Dendritic cell treated with granulocyte-macrophage colony-stimulating factor and Interleukin-4, amounts not matched to agents 40 ng/mL and 50 ng/mL, for 4 days (primary cell): ENCODE data around the gene CDRT15.
"Not testable (repeated sequence)": the region's sequence is repeated elsewhere in the genome, so short reads cannot be mapped to it uniquely, and the experiment has no call there.

ENCODE experiments used
- H3K27ac Mint-ChIP-seq: one replicate; pipeline ENCODE4 v1.8.0; 2022; ENCODE audit warnings: mild to moderate bottlenecking, mixed read lengths
- H3K27me3 Mint-ChIP-seq: one replicate; pipeline ENCODE4 v1.8.0; 2022; ENCODE audit warnings: mild to moderate bottlenecking, mixed read lengths
- H3K36me3 Mint-ChIP-seq: one replicate; pipeline ENCODE4 v1.8.0; 2022; ENCODE audit warnings: low read depth, mixed read lengths
- H3K4me1 Mint-ChIP-seq: one replicate; pipeline ENCODE4 v1.8.0; 2022; ENCODE audit warnings: low read depth, mixed read lengths
- H3K4me3 Mint-ChIP-seq: one replicate; pipeline ENCODE4 v1.8.0; 2022; ENCODE audit warnings: mild to moderate bottlenecking, moderate library complexity, mixed read lengths
- H3K9me3 Mint-ChIP-seq: one replicate; pipeline ENCODE4 v1.8.0; 2022; ENCODE audit warnings: mixed read lengths
- intact Hi-C: fragments of 100-400 bp; cut with micrococcal nuclease; formaldehyde crosslinking; loops from one replicate; pipeline ENCODE4 v1.15.0; 2022

Gene CDRT15

DNA sequence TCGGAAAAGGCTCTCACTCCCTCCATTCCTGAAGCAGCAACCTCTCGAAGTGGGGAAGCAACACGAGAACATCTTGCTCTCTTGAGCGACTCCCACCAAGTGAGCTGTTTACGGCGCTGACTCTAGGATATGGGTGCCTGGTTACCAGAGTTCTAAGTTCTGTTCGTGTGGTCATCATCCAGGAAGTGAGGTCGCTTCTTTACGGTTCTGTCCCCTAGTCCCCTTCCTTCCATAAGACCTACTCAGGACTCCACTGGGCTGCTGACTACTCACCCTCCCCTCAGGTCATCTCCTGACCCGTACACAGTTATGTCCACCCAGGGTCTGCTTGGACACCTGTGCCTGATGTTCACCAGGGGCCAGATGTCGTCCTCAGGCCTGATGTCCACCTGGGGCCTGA is at the start of gene CDRT15:
Gene CDRT15, minus strand, starts transcription at position 101 of the 400 bp plus-strand sequence. Its CDS starts 29 bp downstream, at position 72.
- H3K9me3 Mint-ChIP-seq, H3K27me3 Mint-ChIP-seq, intact Hi-C loops, H3K4me3 Mint-ChIP-seq, H3K36me3 Mint-ChIP-seq, H3K27ac Mint-ChIP-seq, H3K4me1 Mint-ChIP-seq: not testable (repeated sequence)

DNA sequence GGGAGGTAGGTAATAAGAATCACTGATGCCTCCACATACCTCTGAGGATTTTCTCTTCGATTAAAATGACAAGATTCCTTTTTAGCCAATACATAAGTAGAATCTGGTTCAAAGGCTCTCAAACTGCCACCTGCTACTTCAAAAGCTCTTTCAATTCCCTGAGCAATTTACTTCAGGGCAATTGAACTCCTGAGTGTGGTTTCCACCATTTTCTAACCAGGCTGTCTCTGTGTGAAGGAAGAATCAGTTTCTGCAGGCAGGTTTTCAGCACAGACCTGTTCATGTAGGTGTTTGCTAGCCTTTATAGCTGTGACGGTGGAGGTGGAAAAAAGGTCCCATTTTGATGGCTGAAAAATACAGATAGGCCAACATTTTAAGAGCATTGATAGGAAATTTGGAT is 46.1 kb upstream of the CDRT15 start:
- H3K9me3 Mint-ChIP-seq = no peaks in the 10 kb centered on the region
- no peak overlapping the region for H3K4me3 Mint-ChIP-seq
- H3K4me1 Mint-ChIP-seq = no peaks in the 10 kb centered on the region
- intact Hi-C loops = no loop called here
- peaks cover 2% of the 10 kb centered on the region for H3K27me3 Mint-ChIP-seq
- no peaks in the 10 kb centered on the region for H3K36me3 Mint-ChIP-seq
- no peak overlapping the region for H3K27ac Mint-ChIP-seq

DNA sequence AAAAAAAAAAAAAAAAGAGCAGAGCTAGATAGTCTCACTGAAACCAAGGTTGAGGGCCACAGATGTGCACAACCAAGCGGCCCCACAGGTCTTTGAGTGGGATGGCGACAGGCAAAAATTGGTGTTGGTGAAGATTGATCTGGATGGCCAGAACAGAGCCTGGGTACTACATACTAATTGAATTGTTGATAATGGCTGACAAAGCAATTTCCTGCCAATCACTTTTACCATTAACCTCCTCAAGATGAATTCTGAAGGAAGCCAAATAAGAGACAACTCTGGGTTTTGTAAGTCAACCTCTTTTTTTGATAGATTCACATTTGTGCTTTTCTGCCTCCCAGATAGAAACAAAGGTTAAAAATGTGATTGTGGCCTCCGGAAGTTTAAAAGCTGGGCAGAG is 44.9 kb upstream of the CDRT15 start:
- H3K4me3 Mint-ChIP-seq = no peak overlapping the region
- no peak overlapping the region for H3K27ac Mint-ChIP-seq
- H3K27me3 Mint-ChIP-seq = peaks cover 2% of the 10 kb centered on the region
- intact Hi-C loops = no loop called here
- no peaks in the 10 kb centered on the region for H3K4me1 Mint-ChIP-seq
- no peaks in the 10 kb centered on the region for H3K36me3 Mint-ChIP-seq
- H3K9me3 Mint-ChIP-seq = no peaks in the 10 kb centered on the region

DNA sequence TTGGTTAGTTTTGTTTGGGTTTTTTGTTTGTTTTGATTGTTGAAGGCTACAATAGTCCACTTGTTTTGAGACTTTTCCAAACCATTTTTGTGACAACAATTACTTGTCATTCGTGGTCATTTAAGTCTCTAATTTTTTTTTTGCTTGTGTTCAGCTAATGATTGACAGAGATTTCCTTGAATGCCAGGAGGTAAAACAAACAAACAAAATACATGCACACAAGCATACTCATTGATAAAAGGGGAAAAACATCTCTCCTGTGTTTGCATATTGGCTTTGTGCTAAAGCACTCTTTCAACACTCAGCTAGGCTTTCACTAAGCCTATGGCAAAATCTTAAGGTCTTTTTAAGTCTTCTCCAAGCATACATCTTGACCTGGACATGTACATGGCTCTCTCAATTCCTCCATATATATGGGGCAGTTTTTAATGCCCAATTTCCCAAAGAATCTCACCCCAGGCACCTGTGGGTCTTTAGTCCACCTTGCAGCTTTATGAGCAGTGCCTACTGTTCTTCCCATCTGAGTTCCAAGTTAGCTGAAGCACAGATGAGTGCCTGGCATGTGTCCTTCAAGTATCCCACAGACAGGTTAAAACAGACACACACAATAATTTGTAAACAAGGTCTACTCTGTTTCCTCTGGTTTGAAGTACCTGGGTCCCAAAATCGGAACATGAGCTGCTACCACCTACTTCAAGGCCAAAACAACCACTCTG is 40.0 kb upstream of the CDRT15 start:
- intact Hi-C loops = no loop called here
- H3K9me3 Mint-ChIP-seq = no peaks in the 10 kb centered on the region
- H3K4me1 Mint-ChIP-seq = no peaks in the 10 kb centered on the region
- no peaks in the 10 kb centered on the region for H3K27me3 Mint-ChIP-seq
- no peaks in the 10 kb centered on the region for H3K36me3 Mint-ChIP-seq
- H3K4me3 Mint-ChIP-seq = no peak overlapping the region
- no peak overlapping the region for H3K27ac Mint-ChIP-seq

DNA sequence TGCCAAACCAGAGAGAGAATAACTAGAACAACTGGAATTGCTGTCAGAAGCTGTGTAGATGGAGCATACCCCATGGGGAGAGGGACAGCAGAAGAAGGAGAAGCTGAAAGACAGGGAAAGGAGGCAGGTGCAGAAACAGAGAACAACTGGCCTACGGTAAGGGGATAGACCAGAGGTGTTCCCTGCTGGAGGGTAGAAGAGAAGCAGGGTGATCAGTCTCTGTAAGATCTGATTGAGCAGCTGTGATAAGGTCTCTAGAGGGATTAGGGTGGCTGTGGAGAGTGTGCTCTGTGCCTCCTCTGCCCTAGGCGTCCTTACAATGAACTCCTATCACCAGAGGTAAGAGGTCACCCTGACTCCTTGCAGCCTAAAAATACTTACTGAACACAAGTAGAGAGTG is 33.8 kb upstream of the CDRT15 start:
- no peaks in the 10 kb centered on the region for H3K36me3 Mint-ChIP-seq
- intact Hi-C loops = no loop called here
- peaks cover 3% of the 10 kb centered on the region for H3K27me3 Mint-ChIP-seq
- no peak overlapping the region for H3K27ac Mint-ChIP-seq
- no peak overlapping the region for H3K4me3 Mint-ChIP-seq
- no peaks in the 10 kb centered on the region for H3K9me3 Mint-ChIP-seq
- H3K4me1 Mint-ChIP-seq = no peaks in the 10 kb centered on the region

DNA sequence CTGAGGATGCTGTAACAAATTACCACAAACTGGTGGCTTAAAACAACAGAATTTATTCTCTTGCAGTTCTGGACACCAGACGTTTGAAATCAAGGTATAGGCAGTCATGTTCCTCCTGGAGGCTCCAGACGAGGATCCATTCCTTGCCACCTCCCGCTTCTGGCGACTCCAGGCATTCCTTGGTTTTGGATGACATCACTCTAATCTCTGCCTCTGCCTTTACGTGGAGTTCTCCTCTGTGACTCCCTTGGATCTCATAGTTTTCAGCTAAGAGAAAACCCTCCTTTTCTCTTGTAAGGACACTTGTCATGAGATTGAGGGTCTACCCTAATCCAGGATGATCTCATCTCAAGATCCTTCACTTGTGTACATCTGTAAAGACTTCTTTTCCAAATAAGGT is 32.8 kb upstream of the CDRT15 start:
- no peaks in the 10 kb centered on the region for H3K4me1 Mint-ChIP-seq
- no peaks in the 10 kb centered on the region for H3K36me3 Mint-ChIP-seq
- peaks cover 3% of the 10 kb centered on the region for H3K27me3 Mint-ChIP-seq
- no peak overlapping the region for H3K27ac Mint-ChIP-seq
- no peaks in the 10 kb centered on the region for H3K9me3 Mint-ChIP-seq
- no peak overlapping the region for H3K4me3 Mint-ChIP-seq
- intact Hi-C loops = no loop called here

DNA sequence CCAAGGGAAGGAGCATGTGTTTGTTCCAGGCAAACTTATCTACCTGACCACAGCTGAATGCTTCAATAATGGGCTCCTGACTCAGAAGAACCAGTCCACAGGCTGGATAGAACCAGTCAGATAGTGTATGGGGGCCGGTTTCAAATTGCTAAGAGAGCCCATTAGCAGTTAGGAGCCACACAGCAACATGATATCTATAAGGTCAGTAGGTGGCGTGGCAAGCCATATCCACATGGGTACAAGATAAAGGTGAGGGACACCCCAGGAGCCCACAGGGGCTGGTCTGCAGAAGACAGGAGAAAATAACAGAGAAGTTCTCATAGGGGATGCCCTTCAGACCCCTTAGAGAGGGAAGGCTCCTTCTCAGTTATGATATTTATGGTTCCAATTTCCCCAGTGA is 31.6 kb upstream of the CDRT15 start:
- no peaks in the 10 kb centered on the region for H3K36me3 Mint-ChIP-seq
- peaks cover 3% of the 10 kb centered on the region for H3K27me3 Mint-ChIP-seq
- no peaks in the 10 kb centered on the region for H3K9me3 Mint-ChIP-seq
- H3K4me1 Mint-ChIP-seq = no peaks in the 10 kb centered on the region
- intact Hi-C loops = no loop called here
- no peak overlapping the region for H3K27ac Mint-ChIP-seq
- H3K4me3 Mint-ChIP-seq = no peak overlapping the region

DNA sequence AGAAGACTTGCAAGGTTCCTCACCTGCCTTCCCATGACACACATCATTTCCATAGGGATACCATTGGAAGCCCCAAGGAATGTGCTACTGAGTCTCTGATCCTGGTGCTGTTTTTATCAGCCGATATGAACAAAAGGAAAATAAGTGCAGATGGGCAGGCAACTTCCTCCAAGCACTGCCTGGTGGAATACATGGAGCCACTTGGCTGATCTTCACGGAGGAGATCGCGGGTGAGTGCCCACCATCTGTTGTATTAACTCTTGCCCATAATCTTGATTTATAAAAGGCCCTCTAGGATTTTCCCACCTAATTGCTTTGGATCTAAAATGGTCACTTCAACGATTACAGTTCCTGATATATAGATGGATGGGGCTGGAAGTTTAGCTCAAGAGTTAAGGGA is 24.7 kb upstream of the CDRT15 start:
- H3K27ac Mint-ChIP-seq = no peak overlapping the region
- H3K4me3 Mint-ChIP-seq = no peak overlapping the region
- no peaks in the 10 kb centered on the region for H3K4me1 Mint-ChIP-seq
- no peaks in the 10 kb centered on the region for H3K36me3 Mint-ChIP-seq
- no peaks in the 10 kb centered on the region for H3K9me3 Mint-ChIP-seq
- intact Hi-C loops = no loop called here
- H3K27me3 Mint-ChIP-seq = no peaks in the 10 kb centered on the region

DNA sequence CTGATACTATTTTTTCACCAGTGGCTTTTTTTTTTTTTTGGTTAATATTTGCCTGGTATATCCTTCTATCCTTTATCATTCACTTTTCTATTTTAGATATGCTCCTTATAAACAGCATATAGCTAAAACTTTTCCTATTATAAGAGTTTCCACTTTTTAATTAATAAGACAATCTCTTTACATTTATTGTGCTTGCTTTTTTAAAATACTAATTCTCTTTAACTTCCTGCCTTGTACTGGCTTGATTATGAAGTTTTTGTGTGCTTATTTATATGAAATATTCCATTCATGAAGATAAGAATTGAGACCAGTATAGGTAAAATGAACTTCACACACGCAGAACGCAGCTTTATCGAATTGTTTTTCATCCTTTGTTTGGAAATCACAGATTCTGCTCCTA is 9.0 kb upstream of the CDRT15 start:
- H3K4me3 Mint-ChIP-seq = no peak overlapping the region
- no peaks in the 10 kb centered on the region for H3K4me1 Mint-ChIP-seq
- no peaks in the 10 kb centered on the region for H3K9me3 Mint-ChIP-seq
- H3K36me3 Mint-ChIP-seq = no peaks in the 10 kb centered on the region
- intact Hi-C loops = no loop called here
- H3K27me3 Mint-ChIP-seq = no peaks in the 10 kb centered on the region
- no peak overlapping the region for H3K27ac Mint-ChIP-seq

DNA sequence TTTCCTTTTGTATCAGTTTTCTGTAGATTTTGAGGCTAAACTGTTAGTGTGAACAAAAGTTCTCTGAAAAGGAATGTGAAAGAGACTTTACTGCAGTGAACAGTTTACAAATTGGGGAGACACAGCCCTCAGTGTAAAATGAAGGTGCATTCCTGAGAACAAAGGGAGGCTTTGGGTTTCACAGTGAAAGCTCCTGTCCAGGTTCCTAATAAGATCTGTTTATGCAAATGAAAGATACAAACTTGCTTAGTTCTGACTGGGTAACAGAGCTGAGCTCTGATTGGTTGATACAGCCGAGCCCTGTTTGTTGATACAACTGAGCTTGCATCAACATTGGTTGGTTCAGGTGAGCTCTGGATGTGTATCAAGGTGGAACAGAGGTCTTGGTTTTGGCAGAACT is 8.3 kb upstream of the CDRT15 start:
- H3K9me3 Mint-ChIP-seq = no peaks in the 10 kb centered on the region
- H3K4me3 Mint-ChIP-seq = no peak overlapping the region
- no peak overlapping the region for H3K27ac Mint-ChIP-seq
- H3K27me3 Mint-ChIP-seq = no peaks in the 10 kb centered on the region
- no peaks in the 10 kb centered on the region for H3K36me3 Mint-ChIP-seq
- intact Hi-C loops = no loop called here
- H3K4me1 Mint-ChIP-seq = no peaks in the 10 kb centered on the region

DNA sequence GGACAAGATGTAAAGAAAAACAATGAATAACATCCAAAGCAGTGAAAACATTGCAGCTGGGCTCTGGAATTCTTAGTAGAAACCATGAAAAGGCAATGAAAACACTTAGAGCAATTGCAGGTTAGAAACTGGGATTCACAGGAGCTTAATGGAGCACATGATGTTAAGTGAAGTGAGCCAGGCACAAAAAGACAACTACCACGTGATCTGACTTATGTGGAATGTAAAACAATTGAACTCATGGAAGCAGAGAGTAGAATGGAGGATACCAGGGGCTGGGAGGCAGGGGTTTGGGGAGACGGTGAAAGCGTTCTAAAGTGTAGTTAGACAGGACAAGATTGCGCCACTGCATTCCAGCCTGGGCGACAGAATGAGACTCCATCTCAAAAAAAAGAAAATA is 2.6 kb upstream of the CDRT15 start:
- H3K4me1 Mint-ChIP-seq, intact Hi-C loops, H3K27ac Mint-ChIP-seq, H3K27me3 Mint-ChIP-seq, H3K9me3 Mint-ChIP-seq, H3K36me3 Mint-ChIP-seq, H3K4me3 Mint-ChIP-seq: not testable (repeated sequence)

DNA sequence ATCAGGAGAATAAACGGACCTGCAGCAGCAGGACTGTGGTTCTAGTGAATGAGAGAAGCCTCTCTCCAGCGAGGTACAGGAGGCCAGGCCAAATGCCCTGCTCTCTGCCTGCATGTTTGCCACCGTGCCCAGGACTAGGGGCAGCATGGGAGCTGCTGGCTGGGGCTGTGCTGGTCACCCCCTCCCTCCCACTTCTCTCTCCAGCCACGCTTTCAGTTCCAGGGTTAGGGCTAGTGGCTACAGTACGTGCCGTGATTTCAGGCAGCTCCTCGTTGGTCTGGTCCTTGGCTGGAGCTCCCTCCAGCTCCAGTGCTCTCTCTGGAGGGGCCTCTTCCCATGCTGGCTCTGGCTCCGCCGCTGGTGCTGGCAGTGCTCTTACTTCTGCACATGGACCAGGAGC is 630 bp downstream of the CDRT15 start:
- not testable (repeated sequence) for H3K4me1 Mint-ChIP-seq, H3K9me3 Mint-ChIP-seq, H3K4me3 Mint-ChIP-seq

DNA sequence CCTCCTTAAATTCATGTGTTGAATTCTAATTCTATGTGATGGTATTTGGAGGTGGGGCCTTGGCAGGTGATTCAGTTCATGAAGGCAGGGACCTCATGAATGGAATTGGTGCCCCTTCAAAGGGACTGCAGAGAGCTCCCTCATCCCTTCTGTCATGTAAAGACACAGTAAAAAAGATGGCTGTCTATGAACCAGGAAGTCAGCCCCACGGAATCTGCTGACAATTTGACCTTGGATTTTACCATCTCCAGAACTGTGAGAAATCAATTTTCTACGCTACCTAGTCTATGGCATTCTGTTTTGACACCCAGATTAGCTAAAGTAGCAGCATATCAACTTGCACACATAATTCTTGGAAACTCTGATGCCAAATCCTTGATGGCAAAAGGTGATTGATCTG is 1.6 kb downstream of the CDRT15 start:
- H3K27me3 Mint-ChIP-seq, intact Hi-C loops: not testable (repeated sequence)

More for the DNA sequence above, 630 bp downstream of the CDRT15 start:
- H3K36me3 Mint-ChIP-seq, intact Hi-C loops, H3K27me3 Mint-ChIP-seq, H3K27ac Mint-ChIP-seq: not testable (repeated sequence)

DNA sequence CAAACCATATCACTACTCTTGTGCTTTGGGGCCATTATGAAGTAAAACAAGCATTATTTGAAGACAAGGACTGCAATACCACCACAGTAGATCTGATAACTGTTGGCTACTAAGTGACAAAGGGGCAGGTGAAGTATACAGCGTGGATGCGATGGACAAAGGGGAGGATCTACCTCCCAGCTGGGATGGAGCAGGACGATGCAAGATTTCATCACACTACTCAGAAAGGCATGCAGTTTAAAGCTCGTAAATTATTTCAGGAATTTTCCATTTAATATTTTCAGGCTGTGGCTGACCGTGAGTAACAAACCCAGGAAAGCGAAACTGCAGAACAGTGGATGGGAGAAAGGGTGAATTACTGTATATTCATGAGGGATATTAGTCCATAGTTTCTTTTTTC is 5.5 kb downstream of the CDRT15 start:
- H3K9me3 Mint-ChIP-seq, H3K27me3 Mint-ChIP-seq, intact Hi-C loops, H3K4me1 Mint-ChIP-seq, H3K4me3 Mint-ChIP-seq, H3K36me3 Mint-ChIP-seq, H3K27ac Mint-ChIP-seq: not testable (repeated sequence)

More for the DNA sequence above, 1.6 kb downstream of the CDRT15 start:
- not testable (repeated sequence) for H3K36me3 Mint-ChIP-seq, H3K4me1 Mint-ChIP-seq, H3K27ac Mint-ChIP-seq, H3K4me3 Mint-ChIP-seq, H3K9me3 Mint-ChIP-seq

DNA sequence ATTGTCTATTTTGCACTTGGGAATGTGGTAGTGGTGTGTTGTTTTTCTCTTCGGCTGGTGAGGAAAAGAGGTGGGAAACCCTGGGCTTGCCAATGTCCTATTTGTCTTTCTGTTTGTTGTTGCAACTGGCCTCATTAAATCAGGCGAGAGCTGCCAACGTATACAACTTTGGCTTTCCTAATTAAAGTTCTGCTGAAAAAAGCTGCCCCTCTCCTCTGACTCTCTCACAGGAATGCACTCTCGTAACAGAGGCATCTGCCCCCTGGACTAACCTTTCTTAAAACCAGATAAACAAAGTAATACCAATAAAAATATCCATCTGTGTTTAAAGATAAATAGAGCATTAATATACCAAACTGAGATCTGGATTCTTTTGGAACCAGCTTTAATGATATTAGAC is 7.8 kb downstream of the CDRT15 start:
- H3K27me3 Mint-ChIP-seq = peaks cover 5% of the 10 kb centered on the region
- no peaks in the 10 kb centered on the region for H3K4me1 Mint-ChIP-seq
- intact Hi-C loops = no loop called here
- H3K27ac Mint-ChIP-seq = no peak overlapping the region
- no peaks in the 10 kb centered on the region for H3K9me3 Mint-ChIP-seq
- no peak overlapping the region for H3K4me3 Mint-ChIP-seq
- no peaks in the 10 kb centered on the region for H3K36me3 Mint-ChIP-seq
